H9 (cell line): Measurements from ENCODE around the gene RPL22. TPM values are rescaled to one million over a fixed set of nuclear protein-coding genes. Genes with fewer than 3 reads are reported as not detected.

Source experiments
- DNase-seq: peaks from one replicate; pipeline ENCODE4 v3.0.0-alpha.2; 2017
- H2AFZ ChIP-seq: one replicate; pipeline ENCODE4 v1.6.1; 2013; ENCODE audit warnings: mild to moderate bottlenecking, low read length, control low read depth, moderate library complexity
- H2AK5ac ChIP-seq: 2 replicates; pipeline ENCODE4 v1.6.1; 2013; ENCODE audit warnings: low read length, control low read depth, mixed read lengths; ENCODE audit not compliant: insufficient read length
- H2BK120ac ChIP-seq: one replicate; pipeline ENCODE4 v1.6.1; 2013; ENCODE audit warnings: low read depth, mild to moderate bottlenecking, low read length, control low read depth, inconsistent platforms; ENCODE audit not compliant: poor library complexity, severe bottlenecking
- H2BK12ac ChIP-seq: 2 replicates; pipeline ENCODE4 v1.6.1; 2013; ENCODE audit warnings: low read length, control low read depth, mixed read lengths, low read depth; ENCODE audit not compliant: insufficient read length
- H2BK15ac ChIP-seq: 2 replicates; pipeline ENCODE4 v1.6.1; 2013; ENCODE audit warnings: low read depth, low read length, control low read depth
- H2BK20ac ChIP-seq: one replicate; pipeline ENCODE4 v1.6.1; 2013; ENCODE audit warnings: low read depth, mild to moderate bottlenecking, low read length, control low read depth, inconsistent platforms; ENCODE audit not compliant: poor library complexity, severe bottlenecking
- H2BK5ac ChIP-seq: 2 replicates; pipeline ENCODE4 v1.6.1; 2013; ENCODE audit warnings: low read length, control low read depth, mixed read lengths; ENCODE audit not compliant: insufficient read length
- H3K14ac ChIP-seq: 2 replicates; pipeline ENCODE4 v1.6.1; 2013; ENCODE audit warnings: low read length, control low read depth; ENCODE audit not compliant: insufficient read depth
- H3K18ac ChIP-seq: 2 replicates; pipeline ENCODE4 v1.6.1; 2013; ENCODE audit warnings: low read depth, mild to moderate bottlenecking, mixed read lengths, low read length, control low read depth; ENCODE audit not compliant: insufficient read length
- H3K23ac ChIP-seq: 2 replicates; pipeline ENCODE4 v1.6.1; 2013; ENCODE audit warnings: low read length, control low read depth, mixed read lengths, low read depth; ENCODE audit not compliant: insufficient read length
- H3K23me2 ChIP-seq: 2 replicates; pipeline ENCODE4 v1.6.1; 2013; ENCODE audit warnings: low read depth, mild to moderate bottlenecking, mixed read lengths, low read length, control low read depth; ENCODE audit not compliant: insufficient read length, poor library complexity, severe bottlenecking
- H3K27ac ChIP-seq: 2 replicates; pipeline ENCODE4 v1.5.1; 2013; ENCODE audit warnings: low read length, control low read depth, mixed read lengths, low read depth; ENCODE audit not compliant: insufficient read length
- H3K27me3 ChIP-seq: 2 replicates; pipeline ENCODE4 v1.6.1; 2013; ENCODE audit warnings: low read length, control low read depth, inconsistent platforms; ENCODE audit not compliant: insufficient read depth
- H3K4ac ChIP-seq: 2 replicates; pipeline ENCODE4 v1.6.1; 2013; ENCODE audit warnings: low read depth, mild to moderate bottlenecking, control low read depth, inconsistent platforms, low read length, moderate library complexity
- H3K4me1 ChIP-seq: 2 replicates; pipeline ENCODE4 v1.6.1; 2013; ENCODE audit warnings: low read length, control low read depth, inconsistent platforms; ENCODE audit not compliant: insufficient read depth
- H3K4me2 ChIP-seq: 2 replicates; pipeline ENCODE4 v1.6.1; 2013; ENCODE audit warnings: low read length, control low read depth, mixed read lengths; ENCODE audit not compliant: insufficient read length, insufficient read depth
- H3K56ac ChIP-seq: 2 replicates; pipeline ENCODE4 v1.6.1; 2013; ENCODE audit warnings: low read depth, mild to moderate bottlenecking, mixed read lengths, low read length, control low read depth; ENCODE audit not compliant: insufficient read length
- H3K79me1 ChIP-seq: 2 replicates; pipeline ENCODE4 v1.6.1; 2013; ENCODE audit warnings: low read depth, mild to moderate bottlenecking, moderate library complexity, low read length, control low read depth, inconsistent platforms; ENCODE audit not compliant: insufficient read depth, poor library complexity, severe bottlenecking
- H3K79me2 ChIP-seq: 2 replicates; pipeline ENCODE4 v1.6.1; 2013; ENCODE audit warnings: low read length, control low read depth, inconsistent platforms; ENCODE audit not compliant: insufficient read depth
- H3K9ac ChIP-seq: 2 replicates; pipeline ENCODE4 v1.6.1; 2013; ENCODE audit warnings: low read length, control low read depth, mixed read lengths; ENCODE audit not compliant: insufficient read length; ENCODE audit errors: extremely low read depth
- H3K9me3 ChIP-seq: one replicate; pipeline ENCODE4 v1.6.1; 2013; ENCODE audit warnings: low read depth, low read length, inconsistent platforms; ENCODE audit not compliant: control insufficient read depth
- H3T11ph ChIP-seq: one replicate; pipeline ENCODE4 v1.6.1; 2013; ENCODE audit warnings: mild to moderate bottlenecking, low read length, control low read depth, inconsistent platforms
- H4K20me1 ChIP-seq: one replicate; pipeline ENCODE4 v1.6.1; 2013; ENCODE audit not compliant: control insufficient read depth, insufficient read length, insufficient read depth
- H4K5ac ChIP-seq: 2 replicates; pipeline ENCODE4 v1.6.1; 2013; ENCODE audit warnings: low read depth, mild to moderate bottlenecking, mixed read lengths, low read length, control low read depth; ENCODE audit not compliant: insufficient read length
- H4K8ac ChIP-seq: replicated peaks from 2 replicates; pipeline ENCODE4 v1.6.1; 2013; ENCODE audit warnings: low read length, control low read depth, mixed read lengths, low read depth; ENCODE audit not compliant: insufficient read length
- H4K91ac ChIP-seq: 2 replicates; pipeline ENCODE4 v1.6.1; 2013; ENCODE audit warnings: low read depth, mild to moderate bottlenecking, moderate library complexity, mixed read lengths, low read length, control low read depth; ENCODE audit not compliant: insufficient read length
- H3K27ac Mint-ChIP-seq, 3 experiments: 2 replicates in 2 of 3; 3 replicates in 1 of 3; pipeline ENCODE4 v1.8.0; 2020 to 2021; ENCODE audit warnings: mixed read lengths in 3 of 3, mild to moderate bottlenecking in 1 of 3, moderate library complexity in 1 of 3
- H3K27me3 Mint-ChIP-seq: 2 replicates; pipeline ENCODE4 v1.8.0; 2021; ENCODE audit warnings: low read depth, mild to moderate bottlenecking, moderate library complexity, mixed read lengths
- H3K36me3 Mint-ChIP-seq, 3 experiments: 2 replicates in 2 of 3; 3 replicates in 1 of 3; pipeline ENCODE4 v1.8.0; 2020 to 2021; ENCODE audit warnings: low read depth in 3 of 3, mixed read lengths in 3 of 3; ENCODE audit not compliant: insufficient read depth in 1 of 3
- H3K4me1 Mint-ChIP-seq, 2 experiments: 2 replicates each; pipeline ENCODE4 v1.8.0; 2020; ENCODE audit warnings: mixed read lengths in 2 of 2
- H3K4me3 Mint-ChIP-seq, 2 experiments: 2 replicates in 1 of 2; 3 replicates in 1 of 2; pipeline ENCODE4 v1.8.0; 2020 to 2021; ENCODE audit warnings: mild to moderate bottlenecking in 2 of 2, mixed read lengths in 2 of 2, moderate library complexity in 1 of 2
- H3K9me3 Mint-ChIP-seq, 2 experiments: 2 replicates in 1 of 2; 3 replicates in 1 of 2; pipeline ENCODE4 v1.8.0; 2020; ENCODE audit warnings: mild to moderate bottlenecking in 2 of 2, mixed read lengths in 2 of 2, moderate library complexity in 1 of 2
- CTCF ChIP-seq: fragments of 200-600 bp; sonication (generic); conservative IDR thresholded peaks from 3 replicates; pipeline ENCODE4 v1.8.0; 2021; ENCODE audit warnings: antibody characterized with exemption, mild to moderate bottlenecking
- WGBS: extraction: QIAGEN DNeasy Blood & Tissue Kit; methylation state at CpG from one replicate; pipeline ENCODE4 v1.1.7; 2013; ENCODE audit warnings: missing lambda C conversion rate, low lambda C conversion rate, mixed read lengths; ENCODE audit not compliant: insufficient read length; ENCODE audit errors: extremely low coverage; 5-methylcytosine and 5-hydroxymethylcytosine counted together
- total RNA-seq: library from RNA; stranded (reverse); gene quantifications from 2 replicates; pipeline ENCODE4 v1.2.1, GENCODE V29; 2021

RPL22 gene
- total RNA-seq, 1 experiment from 2014 or later = 582 TPM

- Mint-ChIP-seq H3K36me3 (no peaks in the 10 kb centered on the region), H3K4me1 (peaks cover 20 to 25% of the 10 kb centered on the region in 2 experiments), H3K9me3 (no peaks in the 10 kb centered on the region), H3K27ac (peak overlapping the region in 2 of 3 experiments; percentile 36 to 74; a peak in 3 of 7 replicates), H3K27me3 (peaks cover 12% of the 10 kb centered on the region), H3K4me3 (no peak overlapping the region; a peak in 1 of 5 replicates)
- no peak overlapping the region for H2BK120ac ChIP-seq
- no peak overlapping the region for H4K8ac ChIP-seq
- no peak overlapping the region for H2BK5ac ChIP-seq
- H2BK15ac ChIP-seq = no peak overlapping the region
- peaks cover 4% of the 10 kb centered on the region for H3K23me2 ChIP-seq
- DNase-seq = no peak
- no peak overlapping the region for H3K56ac ChIP-seq
- H3K23ac ChIP-seq = no peak overlapping the region
- no peak overlapping the region for H3K4ac ChIP-seq
- no peak overlapping the region for H2AFZ ChIP-seq
- no peak overlapping the region for H2AK5ac ChIP-seq
- H3K27ac ChIP-seq = no peak overlapping the region
- H3K4me1 ChIP-seq = no peaks in the 10 kb centered on the region
- no peak for TF ChIP-seq CTCF
- WGBS = no CpG with 5 or more reads among the region's 15 CpGs
- no peak overlapping the region for H4K5ac ChIP-seq
- H3K9ac ChIP-seq = no peak overlapping the region
- H4K20me1 ChIP-seq = no peaks in the 10 kb centered on the region
- H3K79me2 ChIP-seq = no peaks in the 10 kb centered on the region
- no peak overlapping the region for H3K4me2 ChIP-seq
- no peaks in the 10 kb centered on the region for H3K79me1 ChIP-seq
- no peak overlapping the region; the same call in 1 of the 2 replicates for H3K14ac ChIP-seq
- no peak overlapping the region for H4K91ac ChIP-seq
- no peaks in the 10 kb centered on the region for H3K9me3 ChIP-seq
- no peak overlapping the region for H3T11ph ChIP-seq
- H3K18ac ChIP-seq = no peak overlapping the region
- H2BK20ac ChIP-seq = no peak overlapping the region
- H2BK12ac ChIP-seq = no peak overlapping the region
- H3K27me3 ChIP-seq = no peaks in the 10 kb centered on the region
Observed at GRCh38 chr1:6157528-6158174, 41.7 kb downstream of the RPL22 start.
